Measurements from ENCODE around the gene MYH11.

MYH11 gene

DNA sequence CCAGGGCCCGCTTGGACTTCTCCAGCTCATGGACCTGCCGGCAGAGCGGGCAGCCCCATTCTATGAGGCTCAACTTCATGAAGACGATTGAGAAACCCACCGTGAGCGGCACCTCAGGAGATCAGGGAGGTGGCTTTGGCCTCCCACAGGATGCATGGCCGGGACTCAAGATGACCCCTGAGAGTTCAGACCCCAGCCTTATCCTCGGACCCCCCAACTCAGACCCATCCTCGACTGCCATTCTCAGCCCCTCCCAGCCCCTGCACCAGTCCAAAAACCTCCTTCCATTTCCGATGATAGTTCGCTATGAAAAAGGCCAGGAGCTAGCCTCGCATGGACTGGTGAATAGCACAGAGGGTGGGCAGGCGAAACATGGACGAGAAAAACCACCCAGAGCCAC, 135.8 kb downstream of the MYH11 start:
- H3K27ac ChIP-seq (ENCODE audit: poor library complexity, severe bottlenecking) = no peak overlapping the region
- H3K4me3 ChIP-seq (ENCODE audit: severe bottlenecking) = no peak overlapping the region
- no peaks in the 10 kb centered on the region for H3K4me1 ChIP-seq (ENCODE audit: insufficient read depth, poor library complexity, severe bottlenecking)
- TF ChIP-seq CTCF (IDR thresholded peaks at IDR 0.05; ENCODE audit: poor library complexity, severe bottlenecking) = no peak
- no peaks in the 10 kb centered on the region for H3K9me3 ChIP-seq (ENCODE audit: severe bottlenecking)
- ATAC-seq (ENCODE audit: low read depth) (no peak), DNase-seq (ENCODE audit: low spot score) (no peak)
- H3K36me3 ChIP-seq (ENCODE audit: low read depth) = peaks cover 42% of the 10 kb centered on the region
- H3K27me3 ChIP-seq (ENCODE audit: insufficient read depth, poor library complexity, severe bottlenecking) = no peaks in the 10 kb centered on the region

DNA sequence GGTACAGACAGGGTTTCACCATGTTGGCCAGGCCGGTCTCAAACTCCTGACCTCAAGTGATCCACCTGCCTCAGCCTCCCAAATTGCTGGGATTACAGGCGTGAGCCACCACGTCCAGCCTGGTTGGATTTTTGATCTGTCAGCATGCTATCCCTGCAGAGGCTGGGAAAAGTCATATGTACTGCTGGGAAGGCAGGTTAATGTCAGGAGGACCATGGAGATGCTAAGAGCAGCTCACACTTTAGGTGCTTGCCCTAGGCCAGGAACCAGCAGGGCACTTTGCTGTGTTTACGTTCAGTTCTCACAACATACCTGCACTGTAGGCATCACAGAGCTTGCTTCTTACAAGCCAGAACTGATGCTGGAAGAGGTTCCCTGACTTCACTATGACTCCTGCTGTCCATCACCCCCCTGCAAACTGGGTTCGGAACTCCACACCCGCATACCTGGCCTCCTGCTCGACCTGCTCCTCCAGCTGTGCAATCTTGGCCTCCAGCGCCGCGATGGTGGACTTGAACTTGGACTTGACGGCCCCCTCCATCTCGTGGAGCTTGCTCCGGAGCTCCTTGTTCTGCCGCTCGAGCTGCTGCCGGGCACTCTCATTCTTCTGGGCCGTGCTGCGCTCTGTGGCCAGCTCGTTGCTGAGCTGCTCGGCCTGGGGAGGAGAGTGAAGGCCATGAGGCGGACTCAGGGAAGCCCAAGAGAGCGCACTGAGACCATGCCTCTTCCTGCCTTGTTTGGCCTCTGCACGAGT, 140.0 kb downstream of the MYH11 start:
- H3K9me3 ChIP-seq (ENCODE audit: severe bottlenecking) = no peaks in the 10 kb centered on the region
- H3K27ac ChIP-seq (ENCODE audit: poor library complexity, severe bottlenecking) = no peak overlapping the region
- TF ChIP-seq CTCF (IDR thresholded peaks at IDR 0.05; ENCODE audit: poor library complexity, severe bottlenecking) = no peak
- ATAC-seq (ENCODE audit: low read depth) (no peak), DNase-seq (ENCODE audit: low spot score) (no peak)
- no peaks in the 10 kb centered on the region for H3K4me1 ChIP-seq (ENCODE audit: insufficient read depth, poor library complexity, severe bottlenecking)
- no peak overlapping the region for H3K4me3 ChIP-seq (ENCODE audit: severe bottlenecking)
- no peaks in the 10 kb centered on the region for H3K27me3 ChIP-seq (ENCODE audit: insufficient read depth, poor library complexity, severe bottlenecking)
- H3K36me3 ChIP-seq (ENCODE audit: low read depth) = peaks cover 32% of the 10 kb centered on the region; the same call in 1 of the 2 replicates

DNA sequence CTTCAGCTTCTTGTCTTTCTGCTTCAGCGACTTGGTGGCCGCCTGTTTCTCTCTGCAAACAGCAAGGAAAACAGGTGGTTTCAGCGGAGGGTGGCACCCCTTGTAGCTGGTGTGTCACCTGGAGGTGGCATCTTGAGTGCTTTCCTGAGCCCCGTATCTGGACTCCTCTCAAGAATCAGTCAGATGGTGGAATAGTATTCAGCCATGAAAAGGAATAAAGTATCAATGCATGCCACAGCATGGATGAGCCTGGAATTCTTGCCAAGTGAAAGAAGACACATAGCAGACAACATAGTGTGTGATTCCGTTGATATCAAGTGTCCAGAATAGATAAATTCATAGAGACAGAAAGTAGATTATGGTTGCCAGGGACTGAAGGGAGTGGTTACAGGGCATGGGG, 141.6 kb downstream of the MYH11 start:
- Histone ChIP-seq H3K4me1 (ENCODE audit: insufficient read depth, poor library complexity, severe bottlenecking) (no peaks in the 10 kb centered on the region), H3K4me3 (ENCODE audit: severe bottlenecking) (no peak overlapping the region), H3K27ac (ENCODE audit: poor library complexity, severe bottlenecking) (no peak overlapping the region), H3K27me3 (ENCODE audit: insufficient read depth, poor library complexity, severe bottlenecking) (no peaks in the 10 kb centered on the region), H3K9me3 (ENCODE audit: severe bottlenecking) (no peaks in the 10 kb centered on the region), H3K36me3 (ENCODE audit: low read depth) (peaks cover 35% of the 10 kb centered on the region)
- no peak for ATAC-seq (ENCODE audit: low read depth)
- no peak for DNase-seq (ENCODE audit: low spot score)
- TF ChIP-seq CTCF (IDR thresholded peaks at IDR 0.05; ENCODE audit: poor library complexity, severe bottlenecking) = no peak

GRCh38 chr16:15714393-15715172, 142.2 kb downstream of the MYH11 start:
- ATAC-seq (ENCODE audit: low read depth) (no peak), DNase-seq (ENCODE audit: low spot score) (no peak)
- no peak for TF ChIP-seq CTCF (IDR thresholded peaks at IDR 0.05; ENCODE audit: poor library complexity, severe bottlenecking)
- no peaks in the 10 kb centered on the region for H3K4me1 ChIP-seq (ENCODE audit: insufficient read depth, poor library complexity, severe bottlenecking)
- no peak overlapping the region for H3K4me3 ChIP-seq (ENCODE audit: severe bottlenecking)
- H3K27me3 ChIP-seq (ENCODE audit: insufficient read depth, poor library complexity, severe bottlenecking) = no peaks in the 10 kb centered on the region
- H3K36me3 ChIP-seq (ENCODE audit: low read depth) = peaks cover 41% of the 10 kb centered on the region
- no peak overlapping the region for H3K27ac ChIP-seq (ENCODE audit: poor library complexity, severe bottlenecking)
- no peaks in the 10 kb centered on the region for H3K9me3 ChIP-seq (ENCODE audit: severe bottlenecking)

DNA sequence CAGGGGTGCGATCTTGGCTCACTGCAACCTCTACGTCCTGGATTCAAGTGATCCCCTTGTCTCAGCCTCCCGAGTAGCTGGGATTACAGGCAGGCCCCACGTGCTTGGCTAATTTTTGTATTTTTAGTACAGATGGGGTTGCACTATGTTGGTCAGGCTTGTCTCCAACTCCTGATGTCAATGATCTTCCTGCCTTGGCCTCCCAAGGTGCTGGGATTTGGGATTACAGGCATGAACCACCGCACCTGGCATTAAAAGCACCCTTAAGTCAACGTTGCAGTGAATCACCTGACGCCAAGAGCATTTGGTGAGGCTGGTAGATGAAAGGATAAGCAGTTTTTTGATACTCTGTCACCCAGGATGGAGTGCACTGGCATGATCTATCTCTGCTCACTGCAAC, 147.8 kb downstream of the MYH11 start:
- Histone ChIP-seq H3K27me3 (ENCODE audit: insufficient read depth, poor library complexity, severe bottlenecking) (no peaks in the 10 kb centered on the region), H3K4me1 (ENCODE audit: insufficient read depth, poor library complexity, severe bottlenecking) (no peaks in the 10 kb centered on the region), H3K4me3 (ENCODE audit: severe bottlenecking) (no peak overlapping the region), H3K9me3 (ENCODE audit: severe bottlenecking) (no peaks in the 10 kb centered on the region), H3K27ac (ENCODE audit: poor library complexity, severe bottlenecking) (no peak overlapping the region), H3K36me3 (ENCODE audit: low read depth) (peaks cover 65% of the 10 kb centered on the region)
- TF ChIP-seq CTCF (IDR thresholded peaks at IDR 0.05; ENCODE audit: poor library complexity, severe bottlenecking) = no peak
- DNase-seq (ENCODE audit: low spot score) (no peak), ATAC-seq (ENCODE audit: low read depth) (no peak)

Measured in RWPE2 (cell line).